Astrocyte (in vitro differentiated cells and primary cell): ENCODE results near the gene NKAIN4.

Experiments used
- CTCF ChIP-seq: IDR thresholded peaks from 2 replicates; pipeline ENCODE4 v1.5.1; 2011; ENCODE audit warnings: low read depth, mild to moderate bottlenecking, inconsistent platforms, low read length, moderate library complexity; ENCODE audit not compliant: insufficient read depth
- EZH2 ChIP-seq: IDR thresholded peaks from 2 replicates; pipeline ENCODE4 v1.6.1; 2012; ENCODE audit warnings: mild to moderate bottlenecking, low read length, inconsistent platforms; ENCODE audit not compliant: insufficient read depth

- TF ChIP-seq CTCF (no peak), EZH2 (no peak)
Observed at GRCh38 chr20:63233924-63234323, 20.3 kb downstream of the NKAIN4 start.
